GOT3 (cell line): ENCODE data around the gene ZNF138.

Experiments used
- DNase-seq: peaks from one replicate; lab custom pipeline; 2025; ENCODE audit warnings: mixed read lengths; lab: John Stamatoyannopoulos, UW

The ZNF138 gene

GRCh38 chr7:64875658-64876406 lies 81.6 kb downstream of the ZNF138 start:
- no peak for DNase-seq

DNA sequence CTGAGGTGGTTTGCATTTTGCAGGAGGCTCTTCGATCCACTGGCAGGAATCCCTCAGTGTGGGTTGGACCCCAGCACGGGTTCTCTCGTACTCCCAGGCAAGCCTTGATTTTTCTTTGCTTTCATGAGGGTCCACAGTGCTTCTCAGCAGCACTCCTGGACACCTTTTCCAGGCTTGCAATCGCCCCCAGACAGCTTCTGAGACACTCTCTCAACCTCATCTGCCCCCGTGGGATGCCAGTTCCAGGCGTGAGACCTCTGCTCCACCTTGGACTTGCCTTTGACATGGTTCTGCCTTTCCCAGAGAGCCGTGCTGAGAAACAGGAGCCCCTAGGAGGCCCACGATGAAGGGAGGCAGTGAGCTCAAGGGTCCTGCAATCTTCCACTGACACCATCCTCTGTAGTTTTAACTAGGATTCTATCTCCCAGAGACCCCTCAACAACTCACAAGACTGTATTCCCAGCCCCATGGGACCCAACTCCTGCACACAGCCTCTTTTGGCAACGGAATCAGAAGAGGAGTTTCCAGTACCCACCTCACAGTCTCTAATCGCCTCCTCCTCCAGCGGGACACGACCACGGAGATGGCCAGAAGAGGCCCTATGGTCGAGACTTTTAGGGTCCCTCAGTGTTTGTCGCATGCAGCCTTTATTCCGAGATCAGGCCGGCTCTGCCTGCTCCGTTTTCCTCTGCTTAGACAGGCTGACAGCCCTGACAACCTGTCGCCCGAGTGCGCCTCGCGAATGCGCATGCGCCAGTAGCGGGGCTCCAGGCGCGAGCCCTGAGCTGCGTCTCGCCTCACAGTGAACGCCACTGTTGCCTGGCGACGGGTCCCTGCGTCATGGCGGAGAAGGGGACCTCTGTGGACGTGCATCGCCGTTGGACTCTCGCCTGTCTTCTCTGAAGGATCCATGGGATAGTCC lies 82.8 kb downstream of the ZNF138 start:
- DNase-seq: no peak

DNA sequence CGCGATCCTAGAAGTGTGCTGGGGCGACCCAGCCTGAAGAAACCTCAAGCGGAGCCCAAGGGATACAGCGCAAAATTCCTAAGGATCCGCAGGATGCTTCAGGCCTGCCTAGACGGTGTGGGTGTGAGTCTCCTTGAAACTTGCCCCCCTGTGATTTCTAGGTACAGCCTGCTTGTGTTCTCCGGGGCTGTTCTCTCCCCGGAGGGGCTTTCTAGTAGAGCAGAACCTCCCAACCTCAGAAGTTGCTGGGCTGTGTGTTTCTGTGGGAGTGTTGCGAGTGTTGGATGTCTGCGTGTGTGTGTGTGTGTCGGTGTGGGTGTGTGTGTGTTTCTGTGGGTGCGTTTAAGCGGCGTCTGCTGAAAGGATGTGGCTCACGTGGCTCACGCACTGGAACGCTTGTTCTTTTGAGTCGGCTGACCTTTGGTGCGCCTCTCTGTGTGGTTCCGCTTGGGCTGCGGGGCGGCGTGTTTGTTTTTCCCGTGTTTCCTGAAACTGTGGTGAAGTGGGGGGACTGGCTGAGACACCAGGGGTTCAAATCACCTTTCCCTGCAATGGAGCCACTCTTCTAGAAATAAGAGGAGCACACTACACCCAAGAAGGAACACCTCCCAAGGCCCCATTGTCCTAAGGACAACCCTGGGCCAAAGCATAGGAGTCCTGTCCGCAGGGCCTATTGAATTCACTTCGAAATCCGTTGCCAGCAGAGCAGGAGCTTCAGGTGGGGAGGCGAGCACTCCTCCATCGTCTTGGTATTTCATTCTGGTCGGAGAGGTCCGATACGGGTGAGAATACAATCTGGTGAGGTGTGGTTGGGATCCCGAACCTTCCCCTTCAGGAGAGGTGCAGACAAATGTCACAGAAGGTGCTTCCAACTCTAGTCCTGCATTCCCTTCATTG lies 83.7 kb downstream of the ZNF138 start:
- DNase-seq: no peak

DNA sequence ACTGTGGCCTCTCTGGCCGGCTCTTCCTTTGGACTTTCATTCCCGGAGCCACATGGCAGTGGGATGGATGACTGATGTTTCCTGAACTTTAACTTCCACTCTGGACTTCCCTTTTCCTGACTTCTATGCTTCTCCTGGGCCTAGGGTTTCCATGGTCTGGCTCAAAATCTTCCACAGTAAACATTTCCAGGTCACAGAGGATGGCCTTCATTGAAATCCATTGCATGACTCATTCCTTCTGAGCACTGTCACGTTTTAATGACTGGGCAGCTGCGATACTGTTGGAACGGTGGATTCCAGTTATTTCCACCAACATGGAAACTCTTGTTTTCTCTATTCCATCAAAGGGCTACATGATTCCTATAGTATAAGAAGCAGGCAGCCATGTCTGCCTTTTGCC lies 84.5 kb downstream of the ZNF138 start:
- DNase-seq: no peak

DNA sequence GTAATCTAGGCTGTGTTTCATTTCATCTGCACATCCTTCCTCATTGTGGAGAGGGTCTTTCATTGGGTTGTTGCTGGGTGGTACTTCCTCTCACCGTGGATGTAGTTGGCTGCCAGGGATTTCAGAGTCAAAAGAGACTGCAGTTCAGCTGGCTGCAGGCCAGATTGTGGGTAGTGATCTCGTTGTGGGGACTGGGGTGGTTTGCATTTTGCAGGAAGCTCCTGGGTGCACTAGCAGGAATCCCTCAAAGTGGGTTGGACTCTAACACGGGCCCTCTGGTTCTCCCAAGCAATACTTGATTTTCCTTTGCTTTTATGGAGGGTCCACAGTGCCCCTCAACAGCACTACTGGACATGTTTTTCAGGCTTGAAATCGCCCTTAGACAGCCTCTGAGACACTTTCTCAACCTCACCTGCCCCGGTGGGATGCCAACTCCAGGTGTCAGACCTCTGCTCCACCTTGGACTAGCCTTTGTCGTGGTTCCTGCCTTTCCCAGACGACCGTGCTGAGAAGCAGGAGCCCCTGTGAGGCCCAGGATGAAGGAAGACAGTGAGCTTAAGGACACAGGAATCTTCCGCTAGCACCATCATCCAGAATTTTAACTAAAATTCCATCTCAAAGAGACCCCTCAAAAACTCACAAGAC lies 85.0 kb downstream of the ZNF138 start:
- DNase-seq: no peak

- no peak for DNase-seq
Observed at GRCh38 chr7:64879800-64880199, 85.6 kb downstream of the ZNF138 start.

GRCh38 chr7:64880322-64881297 lies 86.4 kb downstream of the ZNF138 start:
- DNase-seq: no peak

GRCh38 chr7:64881461-64882287 lies 87.4 kb downstream of the ZNF138 start:
- DNase-seq: no peak

- DNase-seq: no peak
Observed at GRCh38 chr7:64882341-64883112, 88.3 kb downstream of the ZNF138 start.
